Gastroesophageal sphincter (tissue), 4 donors: ENCODE results near the gene ZSWIM1. TPM values are rescaled to one million over a fixed set of nuclear protein-coding genes. Genes with fewer than 3 reads are reported as not detected.

Source experiments
- ATAC-seq: fragments of 150-250 bp; one replicate; pipeline ENCODE4 v1.9.1; 2016; ENCODE audit warnings: mild to moderate bottlenecking, moderate library complexity
- H3K27ac ChIP-seq, 4 donors: fragments of 200-600 bp; sonication (generic) in 3 of 4; 1 replicate in 3 of 4; 2 replicates in 1 of 4; pipeline ENCODE4 v1.5.1; 2016 to 2019
- H3K27me3 ChIP-seq: fragments of 200-600 bp; sonication (generic); one replicate; pipeline ENCODE4 v1.5.1; 2019
- H3K36me3 ChIP-seq, 2 donors: fragments of 200-600 bp; sonication (generic); one replicate each; pipeline ENCODE4 v1.5.1; 2019; ENCODE audit warnings: control low read depth in 1 of 2
- H3K4me1 ChIP-seq, 3 donors: fragments of 200-600 bp; sonication (generic); 1 replicate in 2 of 3; 2 replicates in 1 of 3; pipeline ENCODE4 v1.5.1; 2016 to 2019; ENCODE audit warnings: control low read depth in 2 of 3
- H3K4me3 ChIP-seq, 2 donors: fragments of 200-600 bp; sonication (generic); one replicate each; pipeline ENCODE4 v1.5.1; 2019; ENCODE audit warnings: mild to moderate bottlenecking in 1 of 2, moderate library complexity in 1 of 2
- H3K9me3 ChIP-seq, 3 donors: fragments of 200-600 bp; sonication (generic); one replicate each; pipeline ENCODE4 v1.5.1; 2017 to 2019; ENCODE audit warnings: control low read depth in 2 of 3
- CTCF ChIP-seq, 4 experiments: fragments of 200-600 bp in 2 of 4; fragments of 450-650 bp in 2 of 4; sonication (generic) in 1 of 4; IDR thresholded peaks; one replicate each; pipeline ENCODE4 v1.5.1; 2017 to 2019; ENCODE audit warnings: antibody characterized with exemption in 4 of 4, mild to moderate bottlenecking in 2 of 4, moderate library complexity in 2 of 4
- EP300 ChIP-seq: sonication (generic); formaldehyde crosslinking; IDR thresholded peaks from one replicate; pipeline ENCODE4 v1.6.1; 2017; ENCODE audit warnings: antibody characterized with exemption, mild to moderate bottlenecking
- POLR2A ChIP-seq, 2 donors: fragments of 450-650 bp; IDR thresholded peaks; one replicate each; pipeline ENCODE4 v1.6.1; 2017; ENCODE audit warnings: antibody characterized with exemption in 2 of 2, mild to moderate bottlenecking in 2 of 2, moderate library complexity in 1 of 2
- POLR2AphosphoS5 ChIP-seq: sonication (generic); formaldehyde crosslinking; IDR thresholded peaks from one replicate; pipeline ENCODE4 v1.6.1; 2017; ENCODE audit warnings: antibody characterized with exemption
- WGBS, 2 donors: methylation state at CpG; one replicate each; pipeline ENCODE4 v1.1.5; 2018; ENCODE audit warnings: low coverage in 1 of 2; 5-methylcytosine and 5-hydroxymethylcytosine counted together
- total RNA-seq, 4 donors: library from RNA; depleted of rRNA; stranded (reverse); fragments of >200 nt; gene quantifications; one replicate each; pipeline ENCODE4 v1.1.0, GENCODE V29; 2016

The ZSWIM1 gene
- total RNA-seq, 4 donors from 2014 or later = 6.6 to 11.9 (median 9.1) TPM

GRCh38 chr20:45848421-45848820 lies 32.6 kb upstream of the ZSWIM1 start:
- Histone ChIP-seq H3K27ac (no peak overlapping the region), H3K36me3 (peaks cover 0 to 91% of the 10 kb centered on the region in 2 donors), H3K4me3 (no peak overlapping the region), H3K9me3 (no peaks in the 10 kb centered on the region), H3K27me3 (no peaks in the 10 kb centered on the region), H3K4me1 (peaks cover 0 to 24% (median 5%) of the 10 kb centered on the region in 3 donors)
- WGBS, 2 donors = 100% methylated on average over 1 of the region's 8 CpGs; no CpG with 5 or more reads in 1 of the 2 donors
- TF ChIP-seq CTCF (IDR thresholded peaks at IDR 0.05) (no peak), POLR2AphosphoS5 (no peak), EP300 (no peak), POLR2A (IDR thresholded peaks at IDR 0.05) (no peak)
- no peak for ATAC-seq

GRCh38 chr20:45848969-45849582 lies 32.0 kb upstream of the ZSWIM1 start:
- Histone ChIP-seq H3K36me3 (peaks cover 0 to 91% of the 10 kb centered on the region in 2 donors), H3K4me1 (peaks cover 0 to 24% (median 0%) of the 10 kb centered on the region in 3 donors), H3K4me3 (no peak overlapping the region), H3K27ac (no peak overlapping the region), H3K9me3 (no peaks in the 10 kb centered on the region), H3K27me3 (no peaks in the 10 kb centered on the region)
- TF ChIP-seq EP300 (no peak), POLR2AphosphoS5 (no peak), POLR2A (IDR thresholded peaks at IDR 0.05) (no peak), CTCF (IDR thresholded peaks at IDR 0.05) (no peak)
- WGBS, 2 donors = 75 to 93% methylated on average over 4 to 8 of the region's 8 CpGs
- ATAC-seq = no peak

- Histone ChIP-seq H3K9me3 (no peaks in the 10 kb centered on the region), H3K27me3 (no peaks in the 10 kb centered on the region), H3K36me3 (peaks cover 0 to 87% of the 10 kb centered on the region in 2 donors), H3K27ac (no peak overlapping the region), H3K4me1 (peaks cover 0 to 29% (median 7%) of the 10 kb centered on the region in 3 donors), H3K4me3 (no peak overlapping the region)
- TF ChIP-seq POLR2A (IDR thresholded peaks at IDR 0.05) = no peak
- TF ChIP-seq POLR2AphosphoS5 = no peak
- TF ChIP-seq EP300 = no peak
- TF ChIP-seq CTCF (IDR thresholded peaks at IDR 0.05) = no peak
- ATAC-seq = no peak
- 92 to 100% methylated on average over 1 to 2 of the region's 2 CpGs for WGBS, 2 donors
Observed at GRCh38 chr20:45850238-45850637, 30.8 kb upstream of the ZSWIM1 start.

- WGBS, 2 donors = 100% methylated on average over 1 of the region's 1 CpG; no CpG with 5 or more reads in 1 of the 2 donors
- peaks cover 2 to 31% (median 11%) of the 10 kb centered on the region in 3 donors for H3K4me1 ChIP-seq
- H3K36me3 ChIP-seq = peaks cover 0 to 80% of the 10 kb centered on the region in 2 donors
- no peak for ATAC-seq
- no peaks in the 10 kb centered on the region for H3K9me3 ChIP-seq
- H3K4me3 ChIP-seq = no peak overlapping the region
- TF ChIP-seq POLR2AphosphoS5 (no peak), EP300 (no peak), POLR2A (IDR thresholded peaks at IDR 0.05) (no peak), CTCF (IDR thresholded peaks at IDR 0.05) (no peak)
- no peak overlapping the region for H3K27ac ChIP-seq
- no peaks in the 10 kb centered on the region for H3K27me3 ChIP-seq
Observed at GRCh38 chr20:45850926-45851325, 30.1 kb upstream of the ZSWIM1 start.

GRCh38 chr20:45851501-45851900 lies 29.5 kb upstream of the ZSWIM1 start:
- H3K36me3 ChIP-seq = peaks cover 0 to 74% of the 10 kb centered on the region in 2 donors
- no peak for ATAC-seq
- no peak overlapping the region for H3K27ac ChIP-seq
- H3K4me1 ChIP-seq = peaks cover 3 to 37% (median 17%) of the 10 kb centered on the region in 3 donors
- H3K27me3 ChIP-seq = no peaks in the 10 kb centered on the region
- H3K9me3 ChIP-seq = no peaks in the 10 kb centered on the region
- TF ChIP-seq POLR2A (IDR thresholded peaks at IDR 0.05) = no peak
- TF ChIP-seq EP300 = no peak
- TF ChIP-seq POLR2AphosphoS5 = no peak
- TF ChIP-seq CTCF (IDR thresholded peaks at IDR 0.05) = no peak
- no peak overlapping the region for H3K4me3 ChIP-seq
